ENCODE measurements around the gene IL16.

The IL16 gene

DNA sequence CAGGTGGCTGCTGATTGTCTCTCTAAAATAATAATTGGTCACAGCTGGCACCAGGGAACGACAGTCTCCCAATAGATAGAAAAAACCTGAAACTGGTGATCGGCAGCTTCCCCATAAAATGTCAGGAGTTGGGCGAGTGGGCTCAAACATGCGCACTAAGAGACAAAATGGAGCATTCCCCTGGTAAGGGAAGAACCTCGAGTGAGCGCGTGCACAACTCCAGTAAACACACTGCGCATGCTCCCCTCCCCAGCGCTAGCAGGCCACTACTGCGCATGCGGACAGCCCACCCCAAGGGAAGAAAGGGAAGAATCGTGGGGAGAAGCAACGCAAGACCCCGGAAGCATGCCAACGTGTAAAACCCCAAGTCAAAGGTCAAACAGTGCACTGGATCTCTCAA is 134.9 kb downstream of the IL16 start:
- in situ Hi-C loops (cut with HindIII; ENCODE audit: low sequenced_read_pairs) = no loop called here
- TF ChIP-seq CTCF (IDR thresholded peaks at IDR 0.05; ENCODE audit: low read depth, low read length, missing control alignments) = no peak
- no peak for DNase-seq (ENCODE audit: low read depth)
- no peak overlapping the region for H3K4me3 ChIP-seq (ENCODE audit: low read depth, low read length)

- no peak overlapping the region for H3K4me3 ChIP-seq (ENCODE audit: low read depth, low read length)
- no peak for DNase-seq (ENCODE audit: low read depth)
- TF ChIP-seq CTCF (IDR thresholded peaks at IDR 0.05; ENCODE audit: low read depth, low read length, missing control alignments) = no peak
- in situ Hi-C loops (cut with HindIII; ENCODE audit: low sequenced_read_pairs) = no loop called here
Measured at GRCh38 chr15:81332326-81332725, 135.6 kb downstream of the IL16 start.

DNA sequence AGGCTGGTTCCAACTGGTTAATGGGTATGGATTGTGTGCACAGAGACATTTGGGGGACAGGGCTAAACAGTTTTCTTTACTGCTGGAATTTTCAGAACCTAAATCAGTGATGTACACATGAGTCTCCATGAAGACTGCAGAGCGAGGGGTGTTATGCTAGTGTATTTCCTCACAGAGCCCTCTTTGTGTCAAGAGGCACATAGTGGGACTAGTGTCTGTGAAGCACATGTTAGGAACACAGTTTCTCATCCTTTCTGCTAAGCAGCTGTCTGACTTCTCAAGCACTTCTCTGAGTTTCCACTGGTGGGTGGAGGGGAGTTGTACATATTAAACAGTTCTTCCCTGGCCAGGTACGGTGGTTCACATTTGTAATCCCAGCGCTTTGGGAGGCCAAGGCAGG is 136.7 kb downstream of the IL16 start:
- in situ Hi-C loops (cut with HindIII; ENCODE audit: low sequenced_read_pairs) = no loop called here
- DNase-seq (ENCODE audit: low read depth) = no peak
- H3K4me3 ChIP-seq (ENCODE audit: low read depth, low read length) = no peak overlapping the region
- no peak for TF ChIP-seq CTCF (IDR thresholded peaks at IDR 0.05; ENCODE audit: low read depth, low read length, missing control alignments)

DNA sequence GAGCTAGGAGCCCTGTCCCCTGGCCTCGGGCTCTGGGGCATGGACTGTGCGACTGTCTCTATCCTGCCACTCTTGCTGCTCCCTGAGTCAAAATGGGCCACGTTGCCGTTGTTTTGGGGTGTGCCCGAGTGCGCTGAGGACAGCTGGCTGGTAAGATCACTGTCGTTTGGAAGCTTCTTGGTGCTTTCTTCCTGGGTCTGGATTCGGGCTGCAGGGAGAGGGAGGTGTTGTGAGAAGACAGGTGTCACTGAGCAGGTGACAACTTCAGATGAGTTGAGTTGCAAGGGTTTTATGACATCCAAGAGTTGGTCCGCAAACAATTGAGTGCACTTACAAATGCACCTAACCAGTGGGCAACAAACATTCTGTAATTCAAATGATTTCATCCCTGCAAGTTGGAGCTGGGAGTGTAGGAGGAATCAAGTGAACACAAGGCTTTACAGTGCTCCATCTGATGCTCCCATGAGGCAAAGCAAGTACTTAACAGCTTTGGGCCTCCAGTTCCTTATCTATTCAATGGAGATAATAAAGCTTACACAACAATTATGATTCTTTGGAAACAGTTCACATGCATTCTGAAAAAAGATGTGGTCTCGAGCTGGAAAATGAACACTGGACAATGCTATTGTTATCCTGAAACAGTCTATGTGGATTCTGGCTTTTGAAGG is 138.2 kb downstream of the IL16 start:
- DNase-seq (ENCODE audit: low read depth) = no peak
- TF ChIP-seq CTCF (IDR thresholded peaks at IDR 0.05; ENCODE audit: low read depth, low read length, missing control alignments) = no peak
- no peak overlapping the region for H3K4me3 ChIP-seq (ENCODE audit: low read depth, low read length)
- in situ Hi-C loops (cut with HindIII; ENCODE audit: low sequenced_read_pairs) = no loop called here

- DNase-seq (ENCODE audit: low read depth) = no peak
- in situ Hi-C loops (cut with HindIII; ENCODE audit: low sequenced_read_pairs) = no loop called here
- no peak overlapping the region for H3K4me3 ChIP-seq (ENCODE audit: low read depth, low read length)
- TF ChIP-seq CTCF (IDR thresholded peaks at IDR 0.05; ENCODE audit: low read depth, low read length, missing control alignments) = no peak
Measured at GRCh38 chr15:81335631-81336030, 139.0 kb downstream of the IL16 start.

GRCh38 chr15:81336568-81336967 is 139.9 kb downstream of the IL16 start:
- H3K4me3 ChIP-seq (ENCODE audit: low read depth, low read length) = no peak overlapping the region
- in situ Hi-C loops (cut with HindIII; ENCODE audit: low sequenced_read_pairs) = no loop called here
- peak; percentile 58 for TF ChIP-seq CTCF (IDR thresholded peaks at IDR 0.05; ENCODE audit: low read depth, low read length, missing control alignments)
- no peak for DNase-seq (ENCODE audit: low read depth)

Data from astrocyte of the cerebellum (primary cell).